Measurements from ENCODE around the gene ZSCAN5C.
"Not testable (repeated sequence)": the region's sequence is repeated elsewhere in the genome, so short reads cannot be mapped to it uniquely, and the experiment has no call there.

The ZSCAN5C gene

DNA sequence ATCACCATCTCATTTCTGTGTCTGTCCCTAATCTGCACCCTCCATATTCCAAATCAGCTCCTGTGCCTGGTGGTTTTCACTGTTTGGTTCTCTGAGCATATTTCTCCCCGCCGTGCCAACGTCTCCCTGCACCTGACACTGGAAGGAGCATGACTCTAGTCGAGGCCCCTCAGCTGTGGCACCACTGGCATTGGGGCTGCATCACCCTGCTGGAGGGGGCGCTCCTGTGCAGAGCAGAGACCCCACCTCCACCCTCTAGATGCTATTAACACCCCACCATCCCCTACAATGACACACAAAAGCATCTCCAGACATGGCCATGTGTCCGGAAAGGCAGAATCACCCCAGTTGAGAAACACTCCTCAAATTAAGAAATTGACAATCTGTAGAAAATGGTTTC is 20.8 kb downstream of the ZSCAN5C start:
- no peak overlapping the region for H3K27ac ChIP-seq (ENCODE audit: low read depth, low read length)
- H3K4me1 ChIP-seq (ENCODE audit: insufficient read depth, low read length): no peaks in the 10 kb centered on the region
- no peaks in the 10 kb centered on the region for H3K36me3 ChIP-seq (ENCODE audit: insufficient read depth, low read length)
- no peaks in the 10 kb centered on the region for H3K27me3 ChIP-seq (ENCODE audit: insufficient read depth, low read length)
- H3K9ac ChIP-seq (ENCODE audit: low read depth, low read length): no peak overlapping the region
- H3K4me3 ChIP-seq (ENCODE audit: low read length): no peak overlapping the region
- H3K9me3 ChIP-seq (ENCODE audit: insufficient read depth, low read depth, low read length): no peaks in the 10 kb centered on the region
- 80% methylated on average over 6 of the region's 6 CpGs for WGBS

GRCh38 chr19:56223481-56223880 is 21.4 kb downstream of the ZSCAN5C start:
- Histone ChIP-seq H3K27ac (ENCODE audit: low read depth, low read length) (no peak overlapping the region), H3K9me3 (ENCODE audit: insufficient read depth, low read depth, low read length) (no peaks in the 10 kb centered on the region), H3K9ac (ENCODE audit: low read depth, low read length) (no peak overlapping the region), H3K4me1 (ENCODE audit: insufficient read depth, low read length) (no peaks in the 10 kb centered on the region), H3K4me3 (ENCODE audit: low read length) (no peak overlapping the region), H3K36me3 (ENCODE audit: insufficient read depth, low read length) (no peaks in the 10 kb centered on the region), H3K27me3 (ENCODE audit: insufficient read depth, low read length) (no peaks in the 10 kb centered on the region)
- 90% methylated on average over 9 of the region's 9 CpGs for WGBS

- Histone ChIP-seq H3K27me3 (ENCODE audit: insufficient read depth, low read length) (no peaks in the 10 kb centered on the region), H3K27ac (ENCODE audit: low read depth, low read length) (no peak overlapping the region), H3K36me3 (ENCODE audit: insufficient read depth, low read length) (no peaks in the 10 kb centered on the region), H3K4me3 (ENCODE audit: low read length) (no peak overlapping the region), H3K4me1 (ENCODE audit: insufficient read depth, low read length) (no peaks in the 10 kb centered on the region), H3K9ac (ENCODE audit: low read depth, low read length) (no peak overlapping the region), H3K9me3 (ENCODE audit: insufficient read depth, low read depth, low read length) (no peaks in the 10 kb centered on the region)
- 89% methylated on average over 7 of the region's 7 CpGs for WGBS
Measured at GRCh38 chr19:56245121-56245740, 43.2 kb downstream of the ZSCAN5C start.

- H3K27ac ChIP-seq (ENCODE audit: low read depth, low read length); H3K27me3 ChIP-seq (ENCODE audit: insufficient read depth, low read length); H3K36me3 ChIP-seq (ENCODE audit: insufficient read depth, low read length); H3K9me3 ChIP-seq (ENCODE audit: insufficient read depth, low read depth, low read length); H3K9ac ChIP-seq (ENCODE audit: low read depth, low read length); H3K4me3 ChIP-seq (ENCODE audit: low read length); H3K4me1 ChIP-seq (ENCODE audit: insufficient read depth, low read length): not testable (repeated sequence)
- 80% methylated on average over 4 of the region's 4 CpGs for WGBS
Measured at GRCh38 chr19:56245764-56246163, 43.7 kb downstream of the ZSCAN5C start.

GRCh38 chr19:56248736-56249338 is 46.8 kb downstream of the ZSCAN5C start:
- 91% methylated on average over 8 of the region's 8 CpGs for WGBS
- not testable (repeated sequence) for H3K4me1 ChIP-seq (ENCODE audit: insufficient read depth, low read length)

DNA sequence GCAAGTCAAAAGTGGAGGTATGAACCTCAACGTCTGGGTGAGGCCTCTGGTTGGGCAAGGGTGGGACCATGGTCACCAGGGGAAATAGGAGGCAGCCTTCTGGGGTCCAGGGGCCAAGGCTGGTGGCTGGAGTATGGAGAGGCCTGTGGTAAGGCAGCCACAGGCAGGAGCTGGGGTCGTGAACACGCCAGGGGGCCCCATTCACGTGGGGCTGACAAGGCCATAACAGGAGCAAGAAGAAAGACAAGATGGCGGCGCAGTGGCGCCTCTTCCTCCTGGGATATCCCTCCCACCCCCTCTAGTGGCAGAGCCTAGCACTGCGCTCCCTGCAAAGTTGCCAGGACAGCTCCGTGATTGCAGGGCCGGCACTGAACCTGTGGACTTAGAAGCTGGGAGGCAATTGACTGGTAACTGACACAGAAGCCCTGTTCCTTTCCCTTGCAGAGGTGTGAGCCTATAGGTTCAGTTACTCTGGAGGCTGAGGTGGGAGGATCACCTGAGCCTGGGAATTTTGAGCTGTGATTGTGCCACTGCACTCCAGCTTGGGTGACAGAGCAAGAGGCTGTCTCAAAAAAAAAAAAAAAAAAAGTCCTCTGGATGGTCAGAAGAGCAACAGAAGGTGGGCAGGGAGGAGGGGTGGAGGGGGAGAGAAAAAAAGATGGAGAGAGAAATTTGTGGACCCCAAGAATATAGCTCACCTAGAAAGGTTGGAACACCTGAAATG is 50.8 kb downstream of the ZSCAN5C start:
- Histone ChIP-seq H3K9me3 (ENCODE audit: insufficient read depth, low read depth, low read length) (peaks cover 7% of the 10 kb centered on the region), H3K4me3 (ENCODE audit: low read length) (no peak overlapping the region), H3K9ac (ENCODE audit: low read depth, low read length) (no peak overlapping the region), H3K27me3 (ENCODE audit: insufficient read depth, low read length) (no peaks in the 10 kb centered on the region), H3K27ac (ENCODE audit: low read depth, low read length) (no peak overlapping the region), H3K4me1 (ENCODE audit: insufficient read depth, low read length) (no peaks in the 10 kb centered on the region), H3K36me3 (ENCODE audit: insufficient read depth, low read length) (no peaks in the 10 kb centered on the region)
- WGBS: 28% methylated on average over 10 of the region's 10 CpGs

More at GRCh38 chr19:56248736-56249338, 46.8 kb downstream of the ZSCAN5C start:
- not testable (repeated sequence) for H3K9ac ChIP-seq (ENCODE audit: low read depth, low read length); H3K27me3 ChIP-seq (ENCODE audit: insufficient read depth, low read length); H3K9me3 ChIP-seq (ENCODE audit: insufficient read depth, low read depth, low read length); H3K27ac ChIP-seq (ENCODE audit: low read depth, low read length); H3K4me3 ChIP-seq (ENCODE audit: low read length); H3K36me3 ChIP-seq (ENCODE audit: insufficient read depth, low read length)

DNA sequence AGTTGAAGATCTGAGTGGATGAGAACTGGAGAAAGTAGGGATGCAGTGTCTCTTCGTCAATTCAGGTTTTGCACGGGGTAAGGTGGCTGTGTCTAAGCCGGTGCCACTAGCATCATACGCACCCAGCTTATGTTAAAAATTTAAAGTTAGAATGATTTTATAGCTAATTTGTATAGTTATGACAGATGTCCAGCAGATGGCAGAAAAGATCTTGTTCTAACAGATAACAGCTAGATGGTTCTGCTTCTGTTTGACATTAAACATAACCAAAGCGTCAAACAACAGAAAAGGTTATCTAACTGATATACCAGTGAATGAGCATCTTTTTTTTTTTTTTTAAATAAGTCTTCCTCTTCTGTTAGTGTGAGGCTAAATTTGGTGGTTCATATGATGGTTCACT is 51.7 kb downstream of the ZSCAN5C start:
- Histone ChIP-seq H3K36me3 (ENCODE audit: insufficient read depth, low read length) (no peaks in the 10 kb centered on the region), H3K9ac (ENCODE audit: low read depth, low read length) (no peak overlapping the region), H3K27me3 (ENCODE audit: insufficient read depth, low read length) (no peaks in the 10 kb centered on the region), H3K9me3 (ENCODE audit: insufficient read depth, low read depth, low read length) (peaks cover 7% of the 10 kb centered on the region), H3K27ac (ENCODE audit: low read depth, low read length) (no peak overlapping the region), H3K4me3 (ENCODE audit: low read length) (no peak overlapping the region), H3K4me1 (ENCODE audit: insufficient read depth, low read length) (no peaks in the 10 kb centered on the region)
- 97% methylated on average over 5 of the region's 5 CpGs for WGBS

DNA sequence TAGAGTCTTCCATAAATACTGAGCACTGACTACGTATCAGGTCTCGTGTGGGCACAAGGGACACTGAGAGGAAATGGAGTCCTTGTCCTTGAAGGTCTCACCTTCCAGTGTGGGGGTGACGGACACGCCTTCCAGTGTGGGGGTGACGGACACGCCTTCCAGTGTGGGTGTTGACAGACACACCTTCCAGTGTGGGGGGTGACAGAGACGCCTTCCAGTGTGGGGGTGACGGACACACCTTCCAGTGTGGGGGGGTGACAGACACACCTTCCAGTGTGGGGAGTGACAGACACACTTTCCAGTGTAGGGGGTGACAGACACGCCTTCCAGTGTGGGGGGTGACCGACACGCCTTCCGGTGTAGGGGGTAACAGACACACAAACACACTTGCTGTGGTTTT is 56.2 kb downstream of the ZSCAN5C start:
- Histone ChIP-seq H3K4me1 (ENCODE audit: insufficient read depth, low read length) (no peaks in the 10 kb centered on the region), H3K9ac (ENCODE audit: low read depth, low read length) (no peak overlapping the region), H3K27ac (ENCODE audit: low read depth, low read length) (no peak overlapping the region), H3K36me3 (ENCODE audit: insufficient read depth, low read length) (no peaks in the 10 kb centered on the region), H3K9me3 (ENCODE audit: insufficient read depth, low read depth, low read length) (no peaks in the 10 kb centered on the region), H3K27me3 (ENCODE audit: insufficient read depth, low read length) (no peaks in the 10 kb centered on the region), H3K4me3 (ENCODE audit: low read length) (no peak overlapping the region)
- 93% methylated on average over 8 of the region's 12 CpGs for WGBS
